AG09309 (cell line): ENCODE data around the gene NRXN3.

ENCODE experiments used
- DNase-seq: peaks from one replicate; pipeline ENCODE4 v3.0.0-alpha.2; 2010; ENCODE audit warnings: low read depth
- H3K4me3 ChIP-seq: 2 replicates; pipeline ENCODE4 v1.5.1; 2011; ENCODE audit warnings: mild to moderate bottlenecking, low read depth, low read length, moderate library complexity; ENCODE audit not compliant: control insufficient read depth
- TF ChIP-seq, protein P1 (sequence below): IDR thresholded peaks from 2 replicates; pipeline ENCODE4 v1.5.1; 2011; ENCODE audit warnings: mild to moderate bottlenecking, low read depth, low read length, inconsistent platforms; ENCODE audit not compliant: insufficient read depth, control insufficient read depth; ENCODE audit errors: missing control alignments

Gene NRXN3

GRCh38 chr14:79265366-79265946 lies 1095.3 kb downstream of the NRXN3 start:
- H3K4me3 ChIP-seq: no peak overlapping the region
- no peak for DNase-seq
- TF ChIP-seq, protein P1, sequence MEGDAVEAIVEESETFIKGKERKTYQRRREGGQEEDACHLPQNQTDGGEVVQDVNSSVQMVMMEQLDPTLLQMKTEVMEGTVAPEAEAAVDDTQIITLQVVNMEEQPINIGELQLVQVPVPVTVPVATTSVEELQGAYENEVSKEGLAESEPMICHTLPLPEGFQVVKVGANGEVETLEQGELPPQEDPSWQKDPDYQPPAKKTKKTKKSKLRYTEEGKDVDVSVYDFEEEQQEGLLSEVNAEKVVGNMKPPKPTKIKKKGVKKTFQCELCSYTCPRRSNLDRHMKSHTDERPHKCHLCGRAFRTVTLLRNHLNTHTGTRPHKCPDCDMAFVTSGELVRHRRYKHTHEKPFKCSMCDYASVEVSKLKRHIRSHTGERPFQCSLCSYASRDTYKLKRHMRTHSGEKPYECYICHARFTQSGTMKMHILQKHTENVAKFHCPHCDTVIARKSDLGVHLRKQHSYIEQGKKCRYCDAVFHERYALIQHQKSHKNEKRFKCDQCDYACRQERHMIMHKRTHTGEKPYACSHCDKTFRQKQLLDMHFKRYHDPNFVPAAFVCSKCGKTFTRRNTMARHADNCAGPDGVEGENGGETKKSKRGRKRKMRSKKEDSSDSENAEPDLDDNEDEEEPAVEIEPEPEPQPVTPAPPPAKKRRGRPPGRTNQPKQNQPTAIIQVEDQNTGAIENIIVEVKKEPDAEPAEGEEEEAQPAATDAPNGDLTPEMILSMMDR: no peak

DNA sequence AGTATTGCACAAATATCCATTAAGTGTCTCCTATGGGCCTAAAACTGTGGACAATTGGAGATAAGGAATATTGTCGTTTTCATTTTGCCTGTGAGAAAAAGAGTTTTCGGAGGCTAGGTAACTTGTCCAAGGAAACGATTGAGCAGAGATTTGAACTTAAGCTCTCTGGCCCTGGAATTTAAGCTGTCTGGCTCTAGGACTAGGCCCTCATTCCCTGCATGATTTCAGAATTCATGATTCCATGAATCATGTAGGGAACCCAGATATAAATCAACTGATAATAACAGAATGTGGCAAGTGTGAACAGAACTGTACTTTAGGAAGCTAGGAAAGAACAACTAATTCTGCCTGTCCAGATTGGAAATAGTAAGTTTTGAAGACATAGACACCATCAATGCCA lies 1100.2 kb downstream of the NRXN3 start:
- TF ChIP-seq, protein P1: no peak
- H3K4me3 ChIP-seq: no peak overlapping the region
- no peak for DNase-seq

DNA sequence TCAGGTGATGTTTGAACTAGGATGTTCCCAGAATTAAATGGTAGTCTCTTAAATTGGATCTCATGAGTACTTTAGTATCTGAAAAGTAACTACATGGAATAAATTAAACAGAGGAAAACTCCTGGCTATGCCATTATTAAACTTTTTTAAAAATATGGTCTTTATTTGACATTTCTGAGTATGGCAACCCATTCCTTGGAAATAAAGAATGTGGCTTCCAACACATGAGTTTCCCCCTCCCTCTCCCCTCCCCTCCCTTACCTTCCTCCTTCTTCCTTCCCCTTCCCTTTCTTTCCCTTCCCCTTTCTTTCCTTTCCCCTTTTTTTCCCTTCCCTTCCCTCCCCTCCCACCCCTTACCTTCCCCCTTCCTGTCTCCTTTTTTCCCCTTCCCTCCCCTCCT lies 1100.9 kb downstream of the NRXN3 start:
- TF ChIP-seq, protein P1: no peak
- no peak for DNase-seq
- H3K4me3 ChIP-seq: no peak overlapping the region

- TF ChIP-seq, protein P1: peak; percentile 34
- H3K4me3 ChIP-seq: no peak overlapping the region
- DNase-seq: no peak
Observed at GRCh38 chr14:79274641-79275291, 1104.6 kb downstream of the NRXN3 start.

- H3K4me3 ChIP-seq: no peak overlapping the region
- no peak for DNase-seq
- TF ChIP-seq, protein P1: no peak
Observed at GRCh38 chr14:79275292-79275655, 1105.1 kb downstream of the NRXN3 start.

- DNase-seq: no peak
- H3K4me3 ChIP-seq: peak overlapping the region; percentile 93
Observed at GRCh38 chr14:79278286-79278797, 1108.2 kb downstream of the NRXN3 start.

More at GRCh38 chr14:79278286-79278797, 1108.2 kb downstream of the NRXN3 start:
- TF ChIP-seq, protein P1: no peak
